HL-60/S4 treated with retinoic acid at 250 ng/mL for 4 days and 3 days (cell line): ENCODE data around the gene TNS3.

Source experiments
- in situ Hi-C: fragments of 300-500 bp; cut with MboI; formaldehyde crosslinking; loops from 2 replicates; pipeline ENCODE4 v1.7.0; 2022; ENCODE audit warnings: low sequenced_read_pairs

The TNS3 gene

GRCh38 chr7:47508389-47509380 lies 73.2 kb downstream of the TNS3 start:
- in situ Hi-C loops: no loop called here

- in situ Hi-C loops: no loop called here
Measured at GRCh38 chr7:47507522-47507921, 74.4 kb downstream of the TNS3 start.

GRCh38 chr7:47506382-47507339 lies 75.2 kb downstream of the TNS3 start:
- in situ Hi-C loops: no loop called here

GRCh38 chr7:47505312-47506007 lies 76.5 kb downstream of the TNS3 start:
- in situ Hi-C loops: no loop called here

GRCh38 chr7:47504551-47505311 lies 77.2 kb downstream of the TNS3 start:
- in situ Hi-C loops: no loop called here

- in situ Hi-C loops: no loop called here
Measured at GRCh38 chr7:47503281-47503680, 78.6 kb downstream of the TNS3 start.

GRCh38 chr7:47502240-47502877 lies 79.6 kb downstream of the TNS3 start:
- in situ Hi-C loops: no loop called here

GRCh38 chr7:47501406-47501805 lies 80.5 kb downstream of the TNS3 start:
- in situ Hi-C loops: no loop called here

GRCh38 chr7:47500103-47500563 lies 81.8 kb downstream of the TNS3 start:
- in situ Hi-C loops: no loop called here

GRCh38 chr7:47498229-47499056 lies 83.5 kb downstream of the TNS3 start:
- in situ Hi-C loops: no loop called here

GRCh38 chr7:47497367-47498096 lies 84.4 kb downstream of the TNS3 start:
- in situ Hi-C loops: no loop called here

- in situ Hi-C loops: no loop called here
Measured at GRCh38 chr7:47496666-47497065, 85.2 kb downstream of the TNS3 start.

- in situ Hi-C loops: no loop called here
Measured at GRCh38 chr7:47496056-47496665, 85.8 kb downstream of the TNS3 start.

GRCh38 chr7:47493976-47494911 lies 87.7 kb downstream of the TNS3 start:
- in situ Hi-C loops: no loop called here

- in situ Hi-C loops: no loop called here
Measured at GRCh38 chr7:47492716-47493325, 89.1 kb downstream of the TNS3 start.
